K562 (cell line): Measurements from ENCODE around the gene MADD. TPM values are rescaled to one million over a fixed set of nuclear protein-coding genes. Genes with fewer than 3 reads are reported as not detected.

Experiments used
- BHLHE40 ChIP-seq: IDR thresholded peaks from 2 replicates; pipeline ENCODE4 v1.6.1; 2011; ENCODE audit warnings: low read length, improper control_type of control experiment
- CBFB ChIP-seq: sonication (generic); formaldehyde crosslinking; IDR thresholded peaks from 2 replicates; pipeline ENCODE4 v1.4.0; 2020; ENCODE audit warnings: mild to moderate bottlenecking, missing genetic modification reagents
- CBX2 ChIP-seq: fragments of 200-600 bp; sonication (generic); IDR thresholded peaks from one replicate; pipeline ENCODE4 v1.6.1; 2012; ENCODE audit warnings: mild to moderate bottlenecking, low read length, inconsistent platforms; ENCODE audit not compliant: insufficient read depth, poor library complexity, severe bottlenecking
- HDAC2 ChIP-seq: fragments of 450-650 bp; IDR thresholded peaks from 2 replicates; pipeline ENCODE4 v1.6.1; 2016; ENCODE audit warnings: mild to moderate bottlenecking
- HMG20A ChIP-seq: fragments of 450-650 bp; formaldehyde crosslinking; conservative IDR thresholded peaks from 2 replicates; pipeline ENCODE4 v1.4.0; 2020; ENCODE audit warnings: mild to moderate bottlenecking, mixed read lengths
- HNRNPK ChIP-seq: fragments of 200-400 bp; formaldehyde crosslinking; IDR thresholded peaks from one replicate; pipeline ENCODE4 v1.6.1; 2018; ENCODE audit warnings: mild to moderate bottlenecking, low read depth, low read length; ENCODE audit not compliant: poor library complexity, severe bottlenecking
- LCOR ChIP-seq: sonication (generic); formaldehyde crosslinking; IDR thresholded peaks from 2 replicates; pipeline ENCODE4 v1.8.0; 2022; ENCODE audit warnings: mild to moderate bottlenecking, missing genetic modification reagents
- MEF2D ChIP-seq: conservative IDR thresholded peaks from 2 replicates; pipeline ENCODE4 v1.6.1; 2016; ENCODE audit warnings: low read depth, missing genetic modification characterization, missing compliant biosample characterization
- NFE2L1 ChIP-seq: fragments of 450-650 bp; IDR thresholded peaks from 2 replicates; pipeline ENCODE4 v1.6.1; 2016; ENCODE audit warnings: missing genetic modification characterization, low read depth, mild to moderate bottlenecking, missing compliant biosample characterization, moderate library complexity, borderline replicate concordance
- NR2C1 ChIP-seq, 2 experiments: fragments of 450-650 bp; IDR thresholded peaks; 2 replicates each; pipeline ENCODE4 v1.6.1; 2017; ENCODE audit warnings: mild to moderate bottlenecking in 2 of 2, antibody characterized with exemption in 1 of 2, inconsistent platforms in 1 of 2, missing compliant biosample characterization in 1 of 2, missing genetic modification characterization in 1 of 2
- NUFIP1 ChIP-seq: fragments of 450-650 bp; IDR thresholded peaks from 2 replicates; pipeline ENCODE4 v1.6.1; 2018; ENCODE audit not compliant: partially characterized antibody
- PML ChIP-seq: IDR thresholded peaks from 2 replicates; pipeline ENCODE4 v1.6.1; 2012; ENCODE audit warnings: low read length, inconsistent platforms
- SMARCA5 ChIP-seq: fragments of 450-650 bp; IDR thresholded peaks from 2 replicates; pipeline ENCODE4 v1.6.1; 2016
- SMARCE1 ChIP-seq: fragments of 450-650 bp; IDR thresholded peaks from 2 replicates; pipeline ENCODE4 v1.7.1; 2016; ENCODE audit warnings: mild to moderate bottlenecking
- XRCC3 ChIP-seq: fragments of 450-650 bp; IDR thresholded peaks from 2 replicates; pipeline ENCODE4 v1.6.1; 2017; ENCODE audit warnings: mild to moderate bottlenecking, moderate library complexity
- ZNF140 ChIP-seq: fragments of 250-450 bp; sonication (Bioruptor Pico); IDR thresholded peaks from 2 replicates; pipeline ENCODE4 v1.8.0; 2021; ENCODE audit warnings: moderate library complexity, mild to moderate bottlenecking, inconsistent platforms
- polyA plus RNA-seq, 8 experiments: library from polyadenylated mRNA; depleted of rRNA in 4 of 8; stranded (reverse) in 5 of 8; unstranded in 3 of 8; fragments of >200 nt; fragmentation: Nextera tagmentation in 2 of 8; fragmentation: Illumina TruSeq in 1 of 8; extraction: Ambion mirVana in 2 of 8; extraction: Trizol in 1 of 8; gene quantifications; 2 replicates each; pipeline versions ENCODE4 v1.2.1 to v1.2.3, GENCODE V29; 2011 to 2014; ENCODE audit warnings: inconsistent platforms in 1 of 8, missing spikeins in 1 of 8
- total RNA-seq, 7 experiments: library from RNA; depleted of rRNA in 6 of 7; stranded (reverse); fragments of >200 nt in 6 of 7; fragmentation: Illumina TruSeq in 2 of 7; extraction: Trizol in 2 of 7; gene quantifications; 2 replicates each; pipeline versions ENCODE4 v1.2.1 to v1.2.3, GENCODE V29; 2011 to 2021; ENCODE audit warnings: low replicate concordance in 1 of 7
- TF ChIP-seq, protein P1 (sequence below): fragments of 250-450 bp; sonication (Bioruptor Pico); IDR thresholded peaks from 2 replicates; pipeline ENCODE4 v1.8.0; 2021; ENCODE audit warnings: borderline replicate concordance, mild to moderate bottlenecking, moderate library complexity; ENCODE audit not compliant: poor library complexity, severe bottlenecking
- TF ChIP-seq, protein P2 (sequence below): fragments of 250-450 bp; sonication (Bioruptor Pico); IDR thresholded peaks from 2 replicates; pipeline ENCODE4 v1.8.0; 2022; ENCODE audit warnings: inconsistent platforms
- TF ChIP-seq, protein P3 (sequence below): fragments of 450-650 bp; conservative IDR thresholded peaks from 2 replicates; pipeline ENCODE4 v1.6.1; 2016; ENCODE audit warnings: missing genetic modification characterization, low read depth, mild to moderate bottlenecking, missing compliant biosample characterization, moderate library complexity
- TF ChIP-seq, protein P4 (sequence below): fragments of 450-650 bp; IDR thresholded peaks from 2 replicates; pipeline ENCODE4 v1.7.1; 2018; ENCODE audit warnings: mild to moderate bottlenecking, low read depth; ENCODE audit not compliant: partially characterized antibody

Gene MADD
- total and polyA plus RNA-seq, 9 of the 15 experiments (the other 6 are each of a cell fraction or from before 2014, with no cell fraction given), result 0.68 to 57.6 (median 33.6) TPM

DNA sequence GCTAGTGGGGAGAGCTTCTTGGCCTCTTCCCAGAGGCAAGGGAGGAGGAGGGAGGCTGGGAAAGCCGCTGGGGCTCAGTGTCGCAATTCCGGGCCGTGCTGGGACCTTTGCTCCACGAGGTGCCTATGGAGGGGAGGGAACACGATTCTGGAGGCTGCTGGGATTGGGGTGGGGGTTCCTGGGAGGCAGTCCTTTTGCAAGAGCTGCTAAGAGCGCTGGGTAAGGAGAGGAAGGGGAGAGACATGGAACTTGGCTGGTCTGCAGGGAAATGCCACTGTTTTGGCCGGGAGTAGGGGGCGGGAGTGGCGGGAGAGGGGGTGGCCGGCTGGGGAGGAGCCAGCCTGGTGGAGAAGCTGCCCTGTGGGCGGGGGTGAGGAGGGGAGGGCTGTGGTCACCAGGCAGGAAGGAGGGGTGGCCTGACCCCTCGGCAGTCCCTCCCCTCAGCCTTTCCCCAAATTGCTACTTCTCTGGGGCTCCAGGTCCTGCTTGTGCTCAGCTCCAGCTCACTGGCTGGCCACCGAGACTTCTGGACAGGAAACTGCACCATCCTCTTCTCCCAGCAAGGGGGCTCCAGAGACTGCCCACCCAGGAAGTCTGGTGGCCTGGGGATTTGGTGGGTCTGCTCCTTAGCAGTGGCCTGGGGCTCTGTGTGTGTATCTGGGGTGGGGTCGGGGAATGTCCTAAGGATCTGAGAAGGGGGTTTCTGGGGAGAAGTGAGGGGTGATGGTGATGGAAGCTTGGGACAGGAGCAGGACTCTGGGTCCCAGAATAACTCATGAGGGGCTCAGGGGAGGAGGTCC is 12.2 kb upstream of the MADD start, which contains the start of gene NR1H3 (continued):
- TF ChIP-seq, protein P1, sequence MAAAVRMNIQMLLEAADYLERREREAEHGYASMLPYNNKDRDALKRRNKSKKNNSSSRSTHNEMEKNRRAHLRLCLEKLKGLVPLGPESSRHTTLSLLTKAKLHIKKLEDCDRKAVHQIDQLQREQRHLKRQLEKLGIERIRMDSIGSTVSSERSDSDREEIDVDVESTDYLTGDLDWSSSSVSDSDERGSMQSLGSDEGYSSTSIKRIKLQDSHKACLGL (CRISPR knock-in tag), result no peak
- TF ChIP-seq NUFIP1 (no peak), SMARCA5 (no peak), ZNF140 (no peak), HMG20A (CRISPR knock-in tag) (no peak), NFE2L1 (no peak), BHLHE40 (no peak), MEF2D (tag) (no peak), HNRNPK (no peak), NR2C1 (IDR thresholded peaks at IDR 0.05) (no peak), NR2C1 (tag; IDR thresholded peaks at IDR 0.05) (no peak), PML (no peak), CBFB (CRISPR knock-in tag) (no peak), SMARCE1 (no peak), HDAC2 (no peak), LCOR (CRISPR knock-in tag) (no peak), CBX2 (no peak), XRCC3 (no peak)
- TF ChIP-seq, protein P2, sequence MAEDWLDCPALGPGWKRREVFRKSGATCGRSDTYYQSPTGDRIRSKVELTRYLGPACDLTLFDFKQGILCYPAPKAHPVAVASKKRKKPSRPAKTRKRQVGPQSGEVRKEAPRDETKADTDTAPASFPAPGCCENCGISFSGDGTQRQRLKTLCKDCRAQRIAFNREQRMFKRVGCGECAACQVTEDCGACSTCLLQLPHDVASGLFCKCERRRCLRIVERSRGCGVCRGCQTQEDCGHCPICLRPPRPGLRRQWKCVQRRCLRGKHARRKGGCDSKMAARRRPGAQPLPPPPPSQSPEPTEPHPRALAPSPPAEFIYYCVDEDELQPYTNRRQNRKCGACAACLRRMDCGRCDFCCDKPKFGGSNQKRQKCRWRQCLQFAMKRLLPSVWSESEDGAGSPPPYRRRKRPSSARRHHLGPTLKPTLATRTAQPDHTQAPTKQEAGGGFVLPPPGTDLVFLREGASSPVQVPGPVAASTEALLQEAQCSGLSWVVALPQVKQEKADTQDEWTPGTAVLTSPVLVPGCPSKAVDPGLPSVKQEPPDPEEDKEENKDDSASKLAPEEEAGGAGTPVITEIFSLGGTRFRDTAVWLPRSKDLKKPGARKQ, result no peak
- TF ChIP-seq, protein P3, sequence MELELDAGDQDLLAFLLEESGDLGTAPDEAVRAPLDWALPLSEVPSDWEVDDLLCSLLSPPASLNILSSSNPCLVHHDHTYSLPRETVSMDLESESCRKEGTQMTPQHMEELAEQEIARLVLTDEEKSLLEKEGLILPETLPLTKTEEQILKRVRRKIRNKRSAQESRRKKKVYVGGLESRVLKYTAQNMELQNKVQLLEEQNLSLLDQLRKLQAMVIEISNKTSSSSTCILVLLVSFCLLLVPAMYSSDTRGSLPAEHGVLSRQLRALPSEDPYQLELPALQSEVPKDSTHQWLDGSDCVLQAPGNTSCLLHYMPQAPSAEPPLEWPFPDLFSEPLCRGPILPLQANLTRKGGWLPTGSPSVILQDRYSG (tag), result no peak
- TF ChIP-seq, protein P4, sequence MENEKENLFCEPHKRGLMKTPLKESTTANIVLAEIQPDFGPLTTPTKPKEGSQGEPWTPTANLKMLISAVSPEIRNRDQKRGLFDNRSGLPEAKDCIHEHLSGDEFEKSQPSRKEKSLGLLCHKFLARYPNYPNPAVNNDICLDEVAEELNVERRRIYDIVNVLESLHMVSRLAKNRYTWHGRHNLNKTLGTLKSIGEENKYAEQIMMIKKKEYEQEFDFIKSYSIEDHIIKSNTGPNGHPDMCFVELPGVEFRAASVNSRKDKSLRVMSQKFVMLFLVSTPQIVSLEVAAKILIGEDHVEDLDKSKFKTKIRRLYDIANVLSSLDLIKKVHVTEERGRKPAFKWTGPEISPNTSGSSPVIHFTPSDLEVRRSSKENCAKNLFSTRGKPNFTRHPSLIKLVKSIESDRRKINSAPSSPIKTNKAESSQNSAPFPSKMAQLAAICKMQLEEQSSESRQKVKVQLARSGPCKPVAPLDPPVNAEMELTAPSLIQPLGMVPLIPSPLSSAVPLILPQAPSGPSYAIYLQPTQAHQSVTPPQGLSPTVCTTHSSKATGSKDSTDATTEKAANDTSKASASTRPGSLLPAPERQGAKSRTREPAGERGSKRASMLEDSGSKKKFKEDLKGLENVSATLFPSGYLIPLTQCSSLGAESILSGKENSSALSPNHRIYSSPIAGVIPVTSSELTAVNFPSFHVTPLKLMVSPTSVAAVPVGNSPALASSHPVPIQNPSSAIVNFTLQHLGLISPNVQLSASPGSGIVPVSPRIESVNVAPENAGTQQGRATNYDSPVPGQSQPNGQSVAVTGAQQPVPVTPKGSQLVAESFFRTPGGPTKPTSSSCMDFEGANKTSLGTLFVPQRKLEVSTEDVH, result no peak
